Measurements from ENCODE around the gene TREX2.

DNA sequence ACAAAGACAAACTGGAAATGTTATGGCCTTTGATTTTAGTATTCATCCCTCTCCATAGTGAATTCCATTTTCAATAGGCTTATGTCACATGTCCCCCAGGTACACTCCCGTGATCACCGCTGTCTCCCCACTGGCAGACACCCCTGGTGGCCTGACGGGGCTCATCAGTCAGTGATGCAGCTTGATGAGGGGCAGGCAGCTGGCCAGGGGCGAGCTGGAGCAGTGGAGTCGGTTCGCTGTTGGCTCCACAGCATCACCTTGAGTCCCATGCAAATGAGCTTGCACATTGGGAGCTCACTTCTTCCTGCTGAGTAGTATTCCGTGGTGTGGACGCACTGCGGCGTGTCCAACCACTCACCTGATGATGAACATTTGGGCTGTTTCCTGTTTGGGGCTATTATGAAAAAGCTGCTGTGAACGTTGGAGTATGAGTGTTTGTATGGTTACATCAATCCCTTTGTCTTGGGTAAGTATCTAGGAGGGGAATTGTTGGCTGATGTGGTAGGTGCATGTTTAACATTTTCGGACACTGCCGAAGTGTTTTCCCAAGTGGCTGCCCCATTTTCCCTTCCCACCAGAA, 5.2 kb downstream of the TREX2 start:
- TF ChIP-seq, protein P1, sequence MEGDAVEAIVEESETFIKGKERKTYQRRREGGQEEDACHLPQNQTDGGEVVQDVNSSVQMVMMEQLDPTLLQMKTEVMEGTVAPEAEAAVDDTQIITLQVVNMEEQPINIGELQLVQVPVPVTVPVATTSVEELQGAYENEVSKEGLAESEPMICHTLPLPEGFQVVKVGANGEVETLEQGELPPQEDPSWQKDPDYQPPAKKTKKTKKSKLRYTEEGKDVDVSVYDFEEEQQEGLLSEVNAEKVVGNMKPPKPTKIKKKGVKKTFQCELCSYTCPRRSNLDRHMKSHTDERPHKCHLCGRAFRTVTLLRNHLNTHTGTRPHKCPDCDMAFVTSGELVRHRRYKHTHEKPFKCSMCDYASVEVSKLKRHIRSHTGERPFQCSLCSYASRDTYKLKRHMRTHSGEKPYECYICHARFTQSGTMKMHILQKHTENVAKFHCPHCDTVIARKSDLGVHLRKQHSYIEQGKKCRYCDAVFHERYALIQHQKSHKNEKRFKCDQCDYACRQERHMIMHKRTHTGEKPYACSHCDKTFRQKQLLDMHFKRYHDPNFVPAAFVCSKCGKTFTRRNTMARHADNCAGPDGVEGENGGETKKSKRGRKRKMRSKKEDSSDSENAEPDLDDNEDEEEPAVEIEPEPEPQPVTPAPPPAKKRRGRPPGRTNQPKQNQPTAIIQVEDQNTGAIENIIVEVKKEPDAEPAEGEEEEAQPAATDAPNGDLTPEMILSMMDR (IDR thresholded peaks at IDR 0.05; ENCODE audit: low read length), result no peak
- no peak for TF ChIP-seq EZH2 (IDR thresholded peaks at IDR 0.05; ENCODE audit: borderline replicate concordance, low read length)
